Colonic mucosa (tissue), 4 donors: ENCODE results near the gene AATF. TPM values are rescaled to one million over a fixed set of nuclear protein-coding genes. Genes with fewer than 3 reads are reported as not detected.
A peak's percentile ranks its signal among the peaks of the same experiment; 100 is the strongest.

ENCODE experiments used
- DNase-seq: peaks from one replicate; pipeline ENCODE4 v3.0.0-alpha.2; 2020
- H3K27ac ChIP-seq: fragments of 200-600 bp; one replicate; pipeline ENCODE4 v1.8.0; 2021
- H3K27me3 ChIP-seq: fragments of 200-600 bp; one replicate; pipeline ENCODE4 v1.8.0; 2021
- H3K36me3 ChIP-seq: fragments of 200-600 bp; one replicate; pipeline ENCODE4 v1.8.0; 2021
- H3K4me1 ChIP-seq: fragments of 200-600 bp; one replicate; pipeline ENCODE4 v1.8.0; 2021; ENCODE audit warnings: mild to moderate bottlenecking
- H3K4me3 ChIP-seq: fragments of 200-600 bp; one replicate; pipeline ENCODE4 v1.8.0; 2021
- H3K9ac ChIP-seq, 2 donors: one replicate each; pipeline ENCODE4 v1.7.0; 2013; ENCODE audit warnings: control low read depth in 2 of 2, low read depth in 2 of 2, low read length in 2 of 2
- H3K9me3 ChIP-seq: fragments of 200-600 bp; one replicate; pipeline ENCODE4 v1.8.0; 2021
- CTCF ChIP-seq: fragments of 200-600 bp; IDR thresholded peaks from one replicate; pipeline ENCODE4 v1.8.0; 2022; ENCODE audit warnings: antibody characterized with exemption, mild to moderate bottlenecking
- intact Hi-C: fragments of 100-400 bp; cut with DNase I; formaldehyde crosslinking; loops from one replicate; pipeline ENCODE4 v1.14.1; 2022
- total RNA-seq, 2 donors: library from RNA; stranded (reverse); fragmentation: NEBNext Ultra II Directional in 1 of 2; extraction: Animal tissue kit (Norgen Biotek cat#: 25700) in 1 of 2; gene quantifications; one replicate each; pipeline ENCODE4 v1.2.1, GENCODE V29; 2021
- donor health status: healthy.
- donor health status: DM: no; HTN: no; CAD: no.
- donor health status: DM: no; HTN: no; CAD: no.

Gene AATF
- total RNA-seq, result 10 to 100 TPM; 30.0 to 54.8 TPM

DNA sequence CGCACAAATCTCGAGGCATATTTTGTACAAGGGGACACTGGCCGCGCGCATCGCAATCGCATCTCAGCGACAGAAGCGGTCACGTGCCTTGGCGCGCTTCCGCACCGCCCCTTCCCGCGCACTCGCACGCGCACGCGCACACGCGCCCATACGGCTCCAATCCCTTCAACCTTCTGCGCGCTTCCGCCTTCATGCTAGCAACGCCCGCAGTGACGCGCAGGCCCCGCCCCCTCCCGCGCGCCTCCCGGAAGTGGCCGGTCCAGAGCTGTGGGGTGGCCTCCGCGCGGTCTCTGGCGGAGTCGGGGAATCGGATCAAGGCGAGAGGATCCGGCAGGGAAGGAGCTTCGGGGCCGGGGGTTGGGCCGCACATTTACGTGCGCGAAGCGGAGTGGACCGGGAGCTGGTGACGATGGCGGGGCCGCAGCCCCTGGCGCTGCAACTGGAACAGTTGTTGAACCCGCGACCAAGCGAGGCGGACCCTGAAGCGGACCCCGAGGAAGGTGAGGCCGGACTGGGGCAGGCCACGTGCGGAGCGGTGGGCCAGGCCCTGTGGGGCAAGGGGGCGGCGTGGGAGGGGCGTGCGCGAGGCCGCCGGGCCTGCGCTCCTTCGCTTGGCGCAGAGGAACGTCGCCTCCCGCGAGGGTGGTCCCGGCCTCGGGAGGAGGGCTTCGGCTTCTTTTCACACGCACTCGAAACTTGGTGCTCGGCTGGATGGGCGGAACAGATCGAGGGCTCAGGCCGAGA is at the start of gene AATF:
Gene AATF (plus strand): TSS at position 238 of the 744 bp plus-strand sequence. CDS start 172 bp downstream, at position 410.
- H3K9me3 ChIP-seq, result no peaks in the 10 kb centered on the region
- H3K27me3 ChIP-seq, result peaks cover 27% of the 10 kb centered on the region
- DNase-seq, result peak; percentile 98
- H3K4me3 ChIP-seq, result peak within 1 kb of the TSS; percentile 69
- no peaks in the 10 kb centered on the region for H3K4me1 ChIP-seq
- intact Hi-C loops, result no loop called here
- H3K9ac ChIP-seq, result peak within 1 kb of the TSS; percentile 86 to 95
- H3K27ac ChIP-seq, result peak within 1 kb of the TSS; percentile 60
- H3K36me3 ChIP-seq, result no peaks in the 10 kb centered on the region
- TF ChIP-seq CTCF, result no peak

- Histone ChIP-seq H3K36me3 (no peaks in the 10 kb centered on the region), H3K27me3 (no peaks in the 10 kb centered on the region), H3K4me1 (no peaks in the 10 kb centered on the region), H3K27ac (no peak overlapping the region), H3K9me3 (no peaks in the 10 kb centered on the region), H3K9ac (no peak overlapping the region), H3K4me3 (no peak overlapping the region)
- intact Hi-C loops, result no loop called here
- no peak for DNase-seq
- TF ChIP-seq CTCF, result no peak
Measured at GRCh38 chr17:36899250-36900159, 49.2 kb upstream of the AATF start.

DNA sequence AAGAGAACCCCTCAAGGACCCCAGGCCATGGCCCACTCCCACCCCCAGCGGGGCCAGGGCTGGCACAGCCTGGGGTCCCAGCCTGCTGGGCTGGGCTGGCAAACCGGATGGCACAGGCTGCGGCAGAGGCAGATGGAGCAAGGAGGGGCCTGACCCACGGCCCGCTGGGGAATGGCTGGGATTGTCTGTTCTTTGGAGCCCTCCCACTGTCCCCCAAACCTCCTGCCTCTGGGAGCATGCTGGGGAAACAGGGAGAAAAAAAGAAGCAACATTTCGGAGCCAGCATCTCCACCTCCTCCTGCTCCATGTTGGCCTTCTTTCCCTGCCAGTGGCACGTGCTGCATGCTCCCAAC is 48.6 kb upstream of the AATF start:
- Histone ChIP-seq H3K36me3 (no peaks in the 10 kb centered on the region), H3K9ac (no peak overlapping the region), H3K27me3 (no peaks in the 10 kb centered on the region), H3K4me3 (no peak overlapping the region), H3K9me3 (no peaks in the 10 kb centered on the region), H3K4me1 (no peaks in the 10 kb centered on the region), H3K27ac (no peak overlapping the region)
- intact Hi-C loops, result no loop called here
- TF ChIP-seq CTCF, result no peak
- DNase-seq, result no peak

- no peak for TF ChIP-seq CTCF
- intact Hi-C loops, result no loop called here
- H3K9ac ChIP-seq, result no peak overlapping the region
- DNase-seq, result no peak
- no peaks in the 10 kb centered on the region for H3K27me3 ChIP-seq
- no peak overlapping the region for H3K4me3 ChIP-seq
- no peaks in the 10 kb centered on the region for H3K9me3 ChIP-seq
- H3K27ac ChIP-seq, result no peak overlapping the region
- no peaks in the 10 kb centered on the region for H3K36me3 ChIP-seq
- no peaks in the 10 kb centered on the region for H3K4me1 ChIP-seq
Measured at GRCh38 chr17:36901506-36901905, 47.2 kb upstream of the AATF start.

DNA sequence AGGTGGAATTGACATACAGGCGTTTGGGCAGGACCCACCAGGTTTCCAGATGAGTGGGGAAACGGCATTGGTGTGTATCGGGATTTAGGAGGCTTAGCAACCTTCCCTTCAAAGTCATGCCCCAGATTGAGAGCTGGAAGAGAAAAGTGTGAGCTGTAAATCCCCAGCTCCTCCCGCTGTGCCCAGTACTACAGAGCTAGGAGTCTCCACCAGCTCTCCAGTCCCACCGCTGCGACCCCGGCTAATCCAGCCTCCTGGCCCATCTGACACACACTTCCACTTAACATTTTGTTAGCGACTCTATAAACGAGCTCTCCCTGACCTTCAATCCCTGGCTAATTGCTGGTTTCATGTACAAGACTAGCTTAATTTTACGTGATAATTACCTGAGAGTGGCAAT is 41.3 kb upstream of the AATF start:
- Histone ChIP-seq H3K27me3 (no peaks in the 10 kb centered on the region), H3K9me3 (no peaks in the 10 kb centered on the region), H3K9ac (no peak overlapping the region), H3K36me3 (no peaks in the 10 kb centered on the region), H3K27ac (no peak overlapping the region), H3K4me3 (no peak overlapping the region), H3K4me1 (no peaks in the 10 kb centered on the region)
- no peak for TF ChIP-seq CTCF
- DNase-seq, result no peak
- intact Hi-C loops, result no loop called here
